ENCODE measurements around the gene SNTG2.

SNTG2 gene

GRCh38 chr2:953975-954686 is 3.5 kb downstream of the SNTG2 start:
- no peak for DNase-seq

GRCh38 chr2:954687-955000 is 4.0 kb downstream of the SNTG2 start:
- DNase-seq = no peak

GRCh38 chr2:955829-956731 is 5.4 kb downstream of the SNTG2 start:
- no peak for DNase-seq

GRCh38 chr2:959457-959856 is 8.8 kb downstream of the SNTG2 start:
- DNase-seq = no peak

GRCh38 chr2:960061-960736 is 9.6 kb downstream of the SNTG2 start:
- DNase-seq = no peak

- DNase-seq = no peak
These were observed 11.1 kb downstream of the SNTG2 start for GRCh38 chr2:961786-962185.

GRCh38 chr2:963876-964275 is 13.2 kb downstream of the SNTG2 start:
- DNase-seq = no peak

- DNase-seq = no peak
These were observed 13.9 kb downstream of the SNTG2 start for GRCh38 chr2:964562-964961.

GRCh38 chr2:965640-966147 is 15.0 kb downstream of the SNTG2 start:
- no peak for DNase-seq

GRCh38 chr2:973129-973528 is 22.5 kb downstream of the SNTG2 start:
- no peak for DNase-seq

GRCh38 chr2:974054-974453 is 23.4 kb downstream of the SNTG2 start:
- no peak for DNase-seq

GRCh38 chr2:974502-974901 is 23.9 kb downstream of the SNTG2 start:
- DNase-seq = no peak

- no peak for DNase-seq
These were observed 24.4 kb downstream of the SNTG2 start for GRCh38 chr2:975095-975494.

GRCh38 chr2:979069-979928 is 28.6 kb downstream of the SNTG2 start:
- no peak for DNase-seq

- no peak for DNase-seq
These were observed 29.5 kb downstream of the SNTG2 start for GRCh38 chr2:980176-980575.

- no peak for DNase-seq
These were observed 30.6 kb downstream of the SNTG2 start for GRCh38 chr2:981258-981657.

- no peak for DNase-seq
These were observed 31.1 kb downstream of the SNTG2 start for GRCh38 chr2:981759-982158.

GRCh38 chr2:985317-985898 is 34.8 kb downstream of the SNTG2 start:
- DNase-seq = no peak

GRCh38 chr2:987789-988188 is 37.1 kb downstream of the SNTG2 start:
- DNase-seq = no peak

- DNase-seq = no peak
These were observed 39.3 kb downstream of the SNTG2 start for GRCh38 chr2:989781-990467.

GRCh38 chr2:990970-991369 is 40.3 kb downstream of the SNTG2 start:
- no peak for DNase-seq

- no peak for DNase-seq
These were observed 51.7 kb downstream of the SNTG2 start for GRCh38 chr2:1002350-1002749.

All from NCI-H226 (cell line).